ENCODE results near the gene BMPER.

- no peak for TF ChIP-seq CTCF (IDR thresholded peaks at IDR 0.05; ENCODE audit: poor library complexity, severe bottlenecking)
- no peak for TF ChIP-seq EP300 (conservative IDR thresholded peaks at IDR 0.05; ENCODE audit: poor library complexity, severe bottlenecking)
- no peak for TF ChIP-seq POLR2AphosphoS5 (IDR thresholded peaks at IDR 0.05)
- no peak for TF ChIP-seq EZH2 (IDR thresholded peaks at IDR 0.05; ENCODE audit: borderline replicate concordance, insufficient read depth, low read length, poor library complexity, severe bottlenecking)
Measured at GRCh38 chr7:34026481-34027190, 121.3 kb downstream of the BMPER start.

Data from neural cell (in vitro differentiated cells).